HFFc6 (cell line): Measurements from ENCODE around the gene DLGAP4. TPM values are rescaled to one million over a fixed set of nuclear protein-coding genes. Genes with fewer than 3 reads are reported as not detected.

Experiments used
- DNase-seq: peaks from one replicate; pipeline ENCODE4 v3.0.0-alpha.2; 2018
- H3K27ac Mint-ChIP-seq: 2 replicates; pipeline ENCODE4 v1.8.0; 2020; ENCODE audit warnings: mild to moderate bottlenecking, mixed read lengths
- H3K27me3 Mint-ChIP-seq: 2 replicates; pipeline ENCODE4 v1.8.0; 2021; ENCODE audit warnings: mild to moderate bottlenecking, moderate library complexity, mixed read lengths; ENCODE audit not compliant: insufficient read depth
- H3K36me3 Mint-ChIP-seq: 2 replicates; pipeline ENCODE4 v1.8.0; 2021; ENCODE audit warnings: low read depth, mixed read lengths
- H3K4me1 Mint-ChIP-seq: 2 replicates; pipeline ENCODE4 v1.8.0; 2020; ENCODE audit warnings: low read depth, mixed read lengths
- H3K4me3 Mint-ChIP-seq: 2 replicates; pipeline ENCODE4 v1.8.0; 2020; ENCODE audit warnings: mild to moderate bottlenecking, moderate library complexity, mixed read lengths
- H3K9me3 Mint-ChIP-seq: 2 replicates; pipeline ENCODE4 v1.8.0; 2020; ENCODE audit warnings: mild to moderate bottlenecking, mixed read lengths
- CTCF ChIP-seq: fragments of 200-600 bp; sonication (generic); IDR thresholded peaks from 2 replicates; pipeline ENCODE4 v1.5.0; 2021; ENCODE audit warnings: antibody characterized with exemption, mild to moderate bottlenecking
- long read RNA-seq: library from polyadenylated mRNA; unstranded; transcript quantifications from one replicate; pipeline ENCODE4 v2.0.0, GENCODE V29; 2019
- total RNA-seq, 6 experiments: library from RNA; stranded (reverse); fragmentation: NEBNext Ultra II Directional; extraction: Animal tissue kit (Norgen Biotek cat#: 25700); gene quantifications; 2 replicates in 1 of 6; 3 replicates in 5 of 6; pipeline ENCODE4 v1.2.3, GENCODE V29; 2021

DLGAP4 gene
- total RNA-seq: 100 to 1,000 TPM; 118 to 150 (median 140) TPM
- long read RNA-seq, transcript DLGAP4-206 (7 exons, 3,110 nt): major isoform, 7 of 47 reads
- long read RNA-seq, transcript DLGAP4-202 (7 exons, 2,392 nt): minor isoform, 5 of 47 reads
- long read RNA-seq, partial matches to known transcripts: 8 of 47 reads
- long read RNA-seq, other reads (novel, unspliced or antisense): 27 of 47 reads

- H3K36me3 Mint-ChIP-seq: no peaks in the 10 kb centered on the region
- peaks cover 46% of the 10 kb centered on the region for H3K27me3 Mint-ChIP-seq
- H3K9me3 Mint-ChIP-seq: no peaks in the 10 kb centered on the region
- no peaks in the 10 kb centered on the region for H3K4me1 Mint-ChIP-seq
- no peak for TF ChIP-seq CTCF
- no peak within 1 kb of the TSS for H3K27ac Mint-ChIP-seq
- H3K4me3 Mint-ChIP-seq: no peak within 1 kb of the TSS
- no peak for DNase-seq
Observed at GRCh38 chr20:36305602-36306551, at the start of gene DLGAP4. DLGAP4 (plus strand) TSS chr20:36306339; CDS start chr20:36431718, 125,379 bp downstream.

- no peaks in the 10 kb centered on the region for H3K9me3 Mint-ChIP-seq
- H3K27ac Mint-ChIP-seq: no peak overlapping the region
- H3K27me3 Mint-ChIP-seq: peaks cover 13% of the 10 kb centered on the region
- H3K36me3 Mint-ChIP-seq: peaks cover 18% of the 10 kb centered on the region
- no peak for DNase-seq
- no peak for TF ChIP-seq CTCF
- H3K4me1 Mint-ChIP-seq: no peaks in the 10 kb centered on the region
- no peak overlapping the region for H3K4me3 Mint-ChIP-seq
Observed at GRCh38 chr20:36259177-36260061, 46.7 kb upstream of the DLGAP4 start.

- no peak for DNase-seq
- Mint-ChIP-seq H3K9me3 (no peaks in the 10 kb centered on the region), H3K36me3 (peaks cover 18% of the 10 kb centered on the region), H3K4me1 (no peaks in the 10 kb centered on the region), H3K4me3 (no peak overlapping the region), H3K27me3 (peaks cover 13% of the 10 kb centered on the region), H3K27ac (no peak overlapping the region)
- no peak for TF ChIP-seq CTCF
Observed at GRCh38 chr20:36260316-36260715, 45.8 kb upstream of the DLGAP4 start.

GRCh38 chr20:36261389-36262105 is 44.6 kb upstream of the DLGAP4 start:
- no peaks in the 10 kb centered on the region for H3K9me3 Mint-ChIP-seq
- TF ChIP-seq CTCF: no peak
- H3K27me3 Mint-ChIP-seq: peaks cover 19% of the 10 kb centered on the region
- no peak overlapping the region for H3K27ac Mint-ChIP-seq
- no peak for DNase-seq
- no peak overlapping the region for H3K4me3 Mint-ChIP-seq
- peaks cover 8% of the 10 kb centered on the region; the same call in 1 of the 2 replicates for H3K36me3 Mint-ChIP-seq
- H3K4me1 Mint-ChIP-seq: no peaks in the 10 kb centered on the region

- no peak for TF ChIP-seq CTCF
- H3K27me3 Mint-ChIP-seq: peaks cover 21% of the 10 kb centered on the region
- H3K36me3 Mint-ChIP-seq: no peaks in the 10 kb centered on the region
- DNase-seq: no peak
- H3K9me3 Mint-ChIP-seq: no peaks in the 10 kb centered on the region
- no peaks in the 10 kb centered on the region for H3K4me1 Mint-ChIP-seq
- H3K27ac Mint-ChIP-seq: no peak overlapping the region
- no peak overlapping the region for H3K4me3 Mint-ChIP-seq
Observed at GRCh38 chr20:36262440-36262839, 43.7 kb upstream of the DLGAP4 start.
